ENCODE results near the gene ADGRV1. TPM values are rescaled to one million over a fixed set of nuclear protein-coding genes. Genes with fewer than 3 reads are reported as not detected.

Gene ADGRV1
- total and polyA plus RNA-seq, 9 of the 15 experiments (the other 6 are each of a cell fraction or from before 2014, with no cell fraction given) = 21.7 to 156 (median 58.2) TPM

DNA sequence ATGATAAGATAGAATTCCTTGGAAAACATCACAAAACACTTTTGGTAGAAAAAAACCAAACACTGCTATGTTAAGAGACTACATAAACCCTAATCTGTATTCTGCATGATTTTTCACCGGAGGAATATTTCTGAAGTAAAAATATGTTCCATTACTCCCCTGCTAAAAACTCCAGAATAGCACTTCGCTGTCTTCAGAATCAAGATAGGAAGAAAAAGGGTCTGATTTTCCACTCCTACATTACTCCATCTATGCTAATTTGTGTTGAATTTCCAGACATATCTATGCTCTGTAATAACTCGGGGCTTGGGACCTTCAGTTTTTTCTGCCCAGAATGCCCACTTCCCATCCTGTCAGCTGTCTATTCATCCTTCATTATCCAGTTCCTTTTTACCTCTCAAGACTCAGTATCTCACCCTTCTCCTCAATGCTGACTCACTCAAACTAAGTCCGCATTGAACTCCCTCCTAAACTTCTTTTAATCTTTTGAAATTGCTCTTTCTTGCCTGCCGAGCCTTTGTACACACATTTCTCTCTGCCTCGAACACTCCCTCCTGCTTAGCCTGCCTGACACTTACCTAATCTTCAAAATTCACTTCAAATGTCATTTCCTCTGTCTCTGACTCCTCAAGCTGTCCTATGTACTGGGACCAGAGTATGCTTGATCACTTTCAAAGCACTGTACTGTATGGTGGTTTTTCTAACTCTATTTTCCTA is 653.6 kb downstream of the ADGRV1 start (continued):
- TF ChIP-seq, protein P1, sequence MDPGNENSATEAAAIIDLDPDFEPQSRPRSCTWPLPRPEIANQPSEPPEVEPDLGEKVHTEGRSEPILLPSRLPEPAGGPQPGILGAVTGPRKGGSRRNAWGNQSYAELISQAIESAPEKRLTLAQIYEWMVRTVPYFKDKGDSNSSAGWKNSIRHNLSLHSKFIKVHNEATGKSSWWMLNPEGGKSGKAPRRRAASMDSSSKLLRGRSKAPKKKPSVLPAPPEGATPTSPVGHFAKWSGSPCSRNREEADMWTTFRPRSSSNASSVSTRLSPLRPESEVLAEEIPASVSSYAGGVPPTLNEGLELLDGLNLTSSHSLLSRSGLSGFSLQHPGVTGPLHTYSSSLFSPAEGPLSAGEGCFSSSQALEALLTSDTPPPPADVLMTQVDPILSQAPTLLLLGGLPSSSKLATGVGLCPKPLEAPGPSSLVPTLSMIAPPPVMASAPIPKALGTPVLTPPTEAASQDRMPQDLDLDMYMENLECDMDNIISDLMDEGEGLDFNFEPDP (CRISPR knock-in tag; IDR thresholded peaks at IDR 0.05) = no peak
- TF ChIP-seq SMAD1 (IDR thresholded peaks at IDR 0.05; ENCODE audit: low read depth, low read length, partially characterized antibody) (no peak), KAT7 (CRISPR knock-in tag; IDR thresholded peaks at IDR 0.05; ENCODE audit: borderline replicate concordance) (no peak), CEBPB (tag; IDR thresholded peaks at IDR 0.05) (no peak), GABPA (tag; conservative IDR thresholded peaks at IDR 0.05; ENCODE audit: low read depth) (no peak), MAFG (tag; conservative IDR thresholded peaks at IDR 0.05) (peak; percentile 56), CHD2 (IDR thresholded peaks at IDR 0.05; ENCODE audit: low read depth, low read length) (no peak), ZNF174 (CRISPR knock-in tag; IDR thresholded peaks at IDR 0.05) (no peak), WHSC1 (IDR thresholded peaks at IDR 0.05; ENCODE audit: low read length) (no peak), SRF (CRISPR knock-in tag; IDR thresholded peaks at IDR 0.05) (no peak), RUNX1 (IDR thresholded peaks at IDR 0.05; ENCODE audit: low read depth) (no peak), MEF2A (IDR thresholded peaks at IDR 0.05; ENCODE audit: control insufficient read depth, low read depth, low read length) (no peak), C11orf30 (IDR thresholded peaks at IDR 0.05; ENCODE audit: low read depth) (peak; percentile 86), ARNT (IDR thresholded peaks at IDR 0.05) (0 out of 4 replicates have a peak, but pooled peaks of 1 of the 2 experiments have one; percentile 33), CBFA2T2 (conservative IDR thresholded peaks at IDR 0.05) (no peak), HNRNPUL1 (IDR thresholded peaks at IDR 0.05; ENCODE audit: low read length) (no peak), PHTF2 (CRISPR knock-in tag; IDR thresholded peaks at IDR 0.05) (no peak), JUN (IDR thresholded peaks at IDR 0.05; ENCODE audit: borderline replicate concordance, low read depth, low read length) (no peak), JUN (CRISPR knock-in tag; IDR thresholded peaks at IDR 0.05; ENCODE audit: borderline replicate concordance) (no peak)
- TF ChIP-seq, protein P2, sequence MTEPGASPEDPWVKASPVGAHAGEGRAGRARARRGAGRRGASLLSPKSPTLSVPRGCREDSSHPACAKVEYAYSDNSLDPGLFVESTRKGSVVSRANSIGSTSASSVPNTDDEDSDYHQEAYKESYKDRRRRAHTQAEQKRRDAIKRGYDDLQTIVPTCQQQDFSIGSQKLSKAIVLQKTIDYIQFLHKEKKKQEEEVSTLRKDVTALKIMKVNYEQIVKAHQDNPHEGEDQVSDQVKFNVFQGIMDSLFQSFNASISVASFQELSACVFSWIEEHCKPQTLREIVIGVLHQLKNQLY (CRISPR knock-in tag; conservative IDR thresholded peaks at IDR 0.05) = no peak
- TF ChIP-seq, protein P3, sequence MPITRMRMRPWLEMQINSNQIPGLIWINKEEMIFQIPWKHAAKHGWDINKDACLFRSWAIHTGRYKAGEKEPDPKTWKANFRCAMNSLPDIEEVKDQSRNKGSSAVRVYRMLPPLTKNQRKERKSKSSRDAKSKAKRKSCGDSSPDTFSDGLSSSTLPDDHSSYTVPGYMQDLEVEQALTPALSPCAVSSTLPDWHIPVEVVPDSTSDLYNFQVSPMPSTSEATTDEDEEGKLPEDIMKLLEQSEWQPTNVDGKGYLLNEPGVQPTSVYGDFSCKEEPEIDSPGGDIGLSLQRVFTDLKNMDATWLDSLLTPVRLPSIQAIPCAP (CRISPR knock-in tag; IDR thresholded peaks at IDR 0.05; ENCODE audit: borderline replicate concordance) = no peak
- TF ChIP-seq, protein P4, sequence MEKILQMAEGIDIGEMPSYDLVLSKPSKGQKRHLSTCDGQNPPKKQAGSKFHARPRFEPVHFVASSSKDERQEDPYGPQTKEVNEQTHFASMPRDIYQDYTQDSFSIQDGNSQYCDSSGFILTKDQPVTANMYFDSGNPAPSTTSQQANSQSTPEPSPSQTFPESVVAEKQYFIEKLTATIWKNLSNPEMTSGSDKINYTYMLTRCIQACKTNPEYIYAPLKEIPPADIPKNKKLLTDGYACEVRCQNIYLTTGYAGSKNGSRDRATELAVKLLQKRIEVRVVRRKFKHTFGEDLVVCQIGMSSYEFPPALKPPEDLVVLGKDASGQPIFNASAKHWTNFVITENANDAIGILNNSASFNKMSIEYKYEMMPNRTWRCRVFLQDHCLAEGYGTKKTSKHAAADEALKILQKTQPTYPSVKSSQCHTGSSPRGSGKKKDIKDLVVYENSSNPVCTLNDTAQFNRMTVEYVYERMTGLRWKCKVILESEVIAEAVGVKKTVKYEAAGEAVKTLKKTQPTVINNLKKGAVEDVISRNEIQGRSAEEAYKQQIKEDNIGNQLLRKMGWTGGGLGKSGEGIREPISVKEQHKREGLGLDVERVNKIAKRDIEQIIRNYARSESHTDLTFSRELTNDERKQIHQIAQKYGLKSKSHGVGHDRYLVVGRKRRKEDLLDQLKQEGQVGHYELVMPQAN (IDR thresholded peaks at IDR 0.05; ENCODE audit: borderline replicate concordance) = no peak
- TF ChIP-seq, protein P5, sequence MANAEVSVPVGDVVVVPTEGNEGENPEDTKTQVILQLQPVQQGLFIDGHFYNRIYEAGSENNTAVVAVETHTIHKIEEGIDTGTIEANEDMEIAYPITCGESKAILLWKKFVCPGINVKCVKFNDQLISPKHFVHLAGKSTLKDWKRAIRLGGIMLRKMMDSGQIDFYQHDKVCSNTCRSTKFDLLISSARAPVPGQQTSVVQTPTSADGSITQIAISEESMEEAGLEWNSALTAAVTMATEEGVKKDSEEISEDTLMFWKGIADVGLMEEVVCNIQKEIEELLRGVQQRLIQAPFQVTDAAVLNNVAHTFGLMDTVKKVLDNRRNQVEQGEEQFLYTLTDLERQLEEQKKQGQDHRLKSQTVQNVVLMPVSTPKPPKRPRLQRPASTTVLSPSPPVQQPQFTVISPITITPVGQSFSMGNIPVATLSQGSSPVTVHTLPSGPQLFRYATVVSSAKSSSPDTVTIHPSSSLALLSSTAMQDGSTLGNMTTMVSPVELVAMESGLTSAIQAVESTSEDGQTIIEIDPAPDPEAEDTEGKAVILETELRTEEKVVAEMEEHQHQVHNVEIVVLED (CRISPR knock-in tag; IDR thresholded peaks at IDR 0.05) = no peak

All from K562 (cell line).